Peyer's patch (tissue), 4 donors: ENCODE data around the gene UBE2G2.

Experiments used
- CTCF ChIP-seq, 6 experiments: fragments of 450-650 bp in 4 of 6; fragments of 200-600 bp in 2 of 6; sonication (generic) in 1 of 6; IDR thresholded peaks; one replicate each; pipeline ENCODE4 v1.5.1; 2017 to 2019; ENCODE audit warnings: antibody characterized with exemption in 6 of 6, mild to moderate bottlenecking in 3 of 6, moderate library complexity in 1 of 6
- POLR2A ChIP-seq, 2 donors: fragments of 450-650 bp; IDR thresholded peaks; one replicate each; pipeline ENCODE4 v1.5.1; 2017; ENCODE audit warnings: antibody characterized with exemption in 2 of 2, mild to moderate bottlenecking in 2 of 2, moderate library complexity in 2 of 2

DNA sequence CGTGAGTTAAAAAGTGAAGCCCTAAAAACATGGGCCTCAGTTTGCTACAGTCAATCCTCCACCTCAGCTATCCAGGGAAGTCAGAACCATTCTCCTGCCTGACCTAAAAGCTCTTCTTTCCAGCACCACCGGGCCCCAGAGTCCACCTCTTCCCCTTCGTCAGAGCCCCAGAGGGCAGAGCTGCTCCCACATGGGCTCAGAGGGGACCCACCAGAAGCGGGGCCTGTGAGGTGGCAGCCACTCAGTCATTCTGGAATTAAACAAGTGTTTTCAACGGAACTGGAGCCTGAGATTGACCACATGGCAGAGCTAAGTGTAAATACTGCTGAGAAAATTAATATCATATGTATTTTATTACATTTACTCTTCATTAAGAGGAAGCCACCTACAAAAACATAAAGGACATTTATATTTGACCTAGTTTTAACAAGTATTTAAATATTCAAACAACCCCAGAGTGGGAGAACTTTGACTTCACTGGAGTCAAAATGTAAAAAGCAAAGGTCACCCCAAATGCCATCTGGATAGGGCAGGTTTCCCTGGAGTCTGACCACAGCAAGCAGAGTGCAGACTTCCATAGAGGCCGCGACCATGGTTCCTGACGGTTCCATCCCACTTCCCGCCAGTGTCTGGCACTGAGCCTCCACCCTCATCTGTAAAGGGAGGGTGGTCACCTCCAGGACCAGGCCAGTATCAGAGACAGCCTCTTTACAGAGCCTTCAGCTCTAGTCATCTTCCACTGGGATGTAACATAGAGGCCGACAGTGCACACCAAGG, 14.4 kb upstream of the UBE2G2 start:
- TF ChIP-seq CTCF (IDR thresholded peaks at IDR 0.05), result no peak
- no peak for TF ChIP-seq POLR2A (IDR thresholded peaks at IDR 0.05)
